RWPE1 (cell line): ENCODE data around the gene COMT.
A peak's percentile ranks its signal among the peaks of the same experiment; 100 is the strongest.

Source experiments
- CTCF ChIA-PET: fragments of 350-600 bp; sonication (Branson Sonifier 250); formaldehyde crosslinking; extraction: SDS; loops from one replicate; lab custom pipeline; 2021; lab: Yijun Ruan, JAX
- POLR2A ChIA-PET: fragments of 400-600 bp; formaldehyde crosslinking; extraction: SDS; loops from one replicate; lab custom pipeline; 2020; ENCODE audit warnings: antibody characterized with exemption; ENCODE audit not compliant: low non-redundant PET; lab: Yijun Ruan, JAX
- DNase-seq: peaks from one replicate; pipeline ENCODE4 v3.0.0; 2012; ENCODE audit warnings: low spot score
- H3K27ac ChIP-seq: fragments of 450-650 bp; 2 replicates; pipeline ENCODE4 v1.5.1; 2017
- TF ChIP-seq, protein P1 (sequence below): fragments of 450-650 bp; conservative IDR thresholded peaks from 2 replicates; pipeline ENCODE4 v1.5.1; 2017; ENCODE audit warnings: low read depth, mild to moderate bottlenecking

The COMT gene

DNA sequence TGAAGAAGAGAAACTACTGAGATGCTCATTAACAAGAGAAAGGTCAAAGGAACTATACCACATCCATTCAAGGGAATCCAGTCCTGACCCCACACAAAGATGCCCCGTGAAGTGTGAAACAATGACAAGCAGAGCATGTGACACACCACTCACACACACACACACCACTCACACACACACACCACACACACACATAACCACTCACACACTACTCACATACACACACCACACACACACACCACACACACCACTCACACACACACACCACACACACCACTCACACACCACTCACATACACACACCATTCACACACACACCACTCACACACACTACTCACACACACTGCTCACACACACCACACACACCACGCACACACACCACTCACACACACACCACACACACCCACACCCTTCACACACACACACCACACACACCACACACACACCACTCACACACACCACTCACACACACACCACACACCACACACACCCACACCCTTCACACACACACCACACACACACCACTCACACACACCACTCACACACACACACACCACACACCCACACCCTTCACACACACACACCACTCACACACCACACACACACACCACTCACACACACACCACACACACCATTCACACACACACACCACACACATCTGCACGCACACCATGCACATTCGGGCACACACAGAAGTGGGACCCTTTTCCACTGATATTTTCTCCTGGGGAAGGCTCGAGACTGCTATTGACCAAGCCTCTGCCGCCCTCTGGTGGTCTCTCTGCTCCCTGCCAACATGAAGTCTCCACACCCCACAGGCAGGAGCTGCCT, 32.0 kb upstream of the COMT start:
- H3K27ac ChIP-seq, result peak overlapping the region; percentile 55

DNA sequence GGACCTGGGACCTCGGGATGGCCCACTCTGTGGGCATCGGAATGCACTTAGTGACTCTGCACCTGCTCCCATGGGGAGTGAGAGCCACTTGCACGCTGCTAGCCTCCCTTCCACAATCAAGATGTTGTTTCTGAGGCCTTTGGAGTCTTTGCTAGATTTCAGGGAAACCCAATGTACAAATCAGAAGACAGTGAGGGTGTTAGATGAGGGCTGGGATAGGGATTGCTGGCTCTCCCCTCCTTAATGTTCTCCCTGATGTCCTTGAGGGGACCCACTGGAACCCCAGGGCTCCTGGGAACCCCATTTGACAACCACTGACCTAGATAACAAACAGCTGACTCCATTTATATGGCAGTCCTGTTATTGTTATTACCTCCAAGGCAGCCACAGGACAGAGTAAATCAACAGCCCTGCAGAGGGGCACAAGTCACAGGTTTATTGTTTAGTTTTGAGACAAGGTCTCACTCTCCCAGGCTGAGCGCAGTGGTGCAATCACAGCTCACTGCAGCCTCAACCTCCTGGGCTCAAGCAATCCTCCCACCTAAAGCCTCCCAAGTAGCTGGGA, 31.3 kb upstream of the COMT start:
- ChIA-PET POLR2A (no interaction called here), CTCF (interaction anchor here (0.5 to 2.8 kb wide), 14 partner anchors 11 to 190 kb away, joined by 3 to 39 read pairs (median 3); no protein-coding TSS in a partner anchor)
- TF ChIP-seq, protein P1, sequence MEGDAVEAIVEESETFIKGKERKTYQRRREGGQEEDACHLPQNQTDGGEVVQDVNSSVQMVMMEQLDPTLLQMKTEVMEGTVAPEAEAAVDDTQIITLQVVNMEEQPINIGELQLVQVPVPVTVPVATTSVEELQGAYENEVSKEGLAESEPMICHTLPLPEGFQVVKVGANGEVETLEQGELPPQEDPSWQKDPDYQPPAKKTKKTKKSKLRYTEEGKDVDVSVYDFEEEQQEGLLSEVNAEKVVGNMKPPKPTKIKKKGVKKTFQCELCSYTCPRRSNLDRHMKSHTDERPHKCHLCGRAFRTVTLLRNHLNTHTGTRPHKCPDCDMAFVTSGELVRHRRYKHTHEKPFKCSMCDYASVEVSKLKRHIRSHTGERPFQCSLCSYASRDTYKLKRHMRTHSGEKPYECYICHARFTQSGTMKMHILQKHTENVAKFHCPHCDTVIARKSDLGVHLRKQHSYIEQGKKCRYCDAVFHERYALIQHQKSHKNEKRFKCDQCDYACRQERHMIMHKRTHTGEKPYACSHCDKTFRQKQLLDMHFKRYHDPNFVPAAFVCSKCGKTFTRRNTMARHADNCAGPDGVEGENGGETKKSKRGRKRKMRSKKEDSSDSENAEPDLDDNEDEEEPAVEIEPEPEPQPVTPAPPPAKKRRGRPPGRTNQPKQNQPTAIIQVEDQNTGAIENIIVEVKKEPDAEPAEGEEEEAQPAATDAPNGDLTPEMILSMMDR, result peak; percentile 61
- peak overlapping the region; percentile 55 for H3K27ac ChIP-seq
- DNase-seq, result no peak

More for the DNA sequence above, 32.0 kb upstream of the COMT start:
- DNase-seq, result peak; percentile 72
- TF ChIP-seq, protein P1, result peak; percentile 88
- POLR2A ChIA-PET, result no interaction called here
- CTCF ChIA-PET, result interaction anchor here (0.5 to 2.8 kb wide), 14 partner anchors 10 to 189 kb away, joined by 3 to 39 read pairs (median 3); no protein-coding TSS in a partner anchor

DNA sequence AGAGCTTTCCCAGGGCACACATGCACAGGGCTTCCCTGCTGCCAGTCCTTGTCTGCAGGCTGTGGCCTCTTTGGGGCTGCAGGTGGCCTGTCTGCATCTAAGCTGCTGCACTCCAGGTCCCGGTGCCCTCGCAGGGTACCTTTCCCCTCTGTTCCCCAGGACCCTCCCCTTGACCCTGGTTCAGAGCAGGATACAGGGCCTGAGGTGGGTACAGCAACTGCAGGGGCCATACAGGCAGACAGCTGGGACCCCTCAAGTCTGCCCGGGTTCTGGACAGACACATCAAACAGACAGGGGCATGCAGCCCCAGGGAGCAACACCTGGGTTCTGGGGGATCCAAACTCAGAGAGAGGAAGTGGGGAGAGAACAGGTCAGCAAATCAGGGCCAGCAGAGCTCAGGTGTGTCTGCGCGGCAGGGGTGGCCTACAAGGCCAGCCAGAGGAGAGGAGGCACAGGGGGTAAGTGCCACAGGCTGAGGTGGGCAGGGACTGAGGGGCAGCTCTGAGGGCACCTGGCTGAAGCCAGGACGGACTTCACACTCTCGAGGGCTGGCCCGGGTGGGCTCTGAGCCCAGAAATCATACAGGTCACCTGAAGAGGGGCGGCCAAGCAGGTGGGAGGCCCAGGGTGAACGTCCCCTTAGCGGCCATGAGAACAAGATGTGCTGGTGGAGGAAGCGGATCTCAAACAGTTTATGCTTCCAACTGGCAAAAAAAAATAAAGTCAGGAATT, 29.9 kb upstream of the COMT start:
- DNase-seq, result no peak
- H3K27ac ChIP-seq, result peak overlapping the region; percentile 56
- ChIA-PET POLR2A (no interaction called here), CTCF (interaction anchor here (0.7 to 2.8 kb wide), 3 partner anchors 57 to 181 kb away, joined by 3 to 39 read pairs (median 5); no protein-coding TSS in a partner anchor)
- TF ChIP-seq, protein P1, result no peak

DNA sequence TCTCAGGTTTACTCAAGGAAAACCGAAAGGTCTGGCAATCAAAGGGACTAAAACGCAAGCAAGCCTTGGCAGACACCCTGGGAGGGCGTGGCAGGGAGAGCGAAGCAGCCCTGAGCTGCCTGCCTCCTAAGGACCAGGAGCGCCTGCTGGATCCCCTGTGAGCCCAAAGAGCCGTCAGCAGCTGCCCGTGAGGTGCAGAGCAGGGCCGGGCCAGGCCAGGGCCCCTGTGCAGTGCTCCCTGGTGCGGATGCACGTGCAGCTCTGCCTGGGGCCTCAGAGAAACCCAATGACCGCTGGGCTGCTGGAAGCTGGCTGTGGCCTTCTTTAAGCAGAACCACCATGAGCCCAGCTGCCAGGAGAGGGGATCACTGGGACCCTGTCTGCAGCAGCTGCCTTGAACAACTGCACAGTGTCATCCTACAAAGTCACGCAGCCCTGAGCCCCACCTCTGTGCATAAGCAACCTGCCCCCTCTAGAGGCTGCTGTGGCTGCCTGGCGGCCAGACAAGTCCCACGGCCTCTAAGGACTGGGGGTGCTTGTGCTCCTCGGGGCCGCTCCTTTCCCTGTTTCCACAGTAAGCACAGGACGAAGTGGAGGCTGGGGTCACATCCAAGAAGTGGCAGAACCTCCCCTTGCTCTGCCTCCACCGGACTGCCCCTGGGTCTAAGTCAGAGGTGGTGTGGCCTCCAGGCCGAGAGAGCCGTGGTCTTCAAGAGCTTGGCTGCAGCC, 29.1 kb upstream of the COMT start:
- TF ChIP-seq, protein P1, result no peak
- ChIA-PET CTCF (interaction anchor here (2.8 kb wide), 1 partner anchor 181 kb away, joined by 39 read pairs; no protein-coding TSS in a partner anchor), POLR2A (no interaction called here)
- DNase-seq, result no peak
- peak overlapping the region; percentile 56 for H3K27ac ChIP-seq

DNA sequence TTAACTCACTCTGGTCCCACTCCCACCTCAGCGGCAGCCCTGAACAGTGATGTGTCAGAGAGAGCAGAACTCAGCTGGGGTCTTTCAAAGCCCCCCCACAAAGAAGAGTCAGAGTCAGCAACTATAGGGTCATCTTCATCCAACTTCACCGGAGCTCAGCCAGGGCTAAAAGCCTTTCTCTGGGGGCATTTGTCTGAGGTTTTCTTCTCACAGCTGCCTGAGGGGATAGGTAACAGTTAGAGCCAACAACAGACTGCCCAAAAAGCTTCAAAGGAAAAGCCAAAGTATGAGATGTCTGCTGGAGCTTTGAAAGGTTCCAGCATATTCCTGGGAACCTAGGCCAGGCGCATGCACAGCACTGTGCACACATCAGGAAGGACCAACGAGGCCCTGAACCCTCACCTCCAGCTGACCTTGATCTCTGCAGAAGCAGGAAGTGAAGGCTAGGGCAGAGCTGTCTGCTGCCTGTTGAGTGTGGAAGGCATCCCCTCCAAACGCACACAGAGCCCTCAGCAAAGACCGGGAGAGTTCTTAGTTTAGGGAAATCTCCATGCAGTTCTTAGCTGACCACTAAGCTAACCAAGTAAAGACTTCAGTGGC, 28.1 kb upstream of the COMT start:
- DNase-seq, result no peak
- POLR2A ChIA-PET, result interaction anchor here (0.6 kb wide), 1 partner anchor 169 kb away, joined by 3 read pairs; no protein-coding TSS in a partner anchor
- H3K27ac ChIP-seq, result peak overlapping the region; percentile 56
- CTCF ChIA-PET, result interaction anchor here (0.6 to 0.8 kb wide), 3 partner anchors 35 to 183 kb away, joined by 3 read pairs; no protein-coding TSS in a partner anchor
- TF ChIP-seq, protein P1, result no peak
